Caco-2 (cell line): ENCODE measurements around the gene GLMP. TPM values are rescaled to one million over a fixed set of nuclear protein-coding genes. Genes with fewer than 3 reads are reported as not detected.
A peak's percentile ranks its signal among the peaks of the same experiment; 100 is the strongest.

Experiments used
- BruUV-seq: library from RNA; stranded (reverse); fragments of 400-500 nt; replicated peaks from 2 replicates; lab custom pipeline; 2021; lab: Mats Ljungman, UMichigan
- CTCF ChIA-PET: fragments of 300-600 bp; sonication (Branson Sonifier 250); formaldehyde crosslinking; loops from one replicate; lab custom pipeline; 2022; ENCODE audit warnings: antibody characterized with exemption; lab: Charles Lee
- POLR2A ChIA-PET: fragments of 300-600 bp; sonication (Branson Sonifier 250); formaldehyde crosslinking; loops from one replicate; lab custom pipeline; 2022; ENCODE audit warnings: antibody characterized with exemption; lab: Charles Lee
- DNase-seq, 2 experiments: peaks; one replicate each; pipeline versions ENCODE4 v3.0.0 to v3.0.0-alpha.2; 2020 to 2022
- H3K27me3 ChIP-seq: replicated peaks from 2 replicates; pipeline ENCODE4 v1.6.0; 2011; ENCODE audit warnings: low read length; ENCODE audit not compliant: control insufficient read depth, insufficient read depth
- H3K36me3 ChIP-seq: 2 replicates; pipeline ENCODE4 v1.5.1; 2011; ENCODE audit warnings: low read length; ENCODE audit not compliant: control insufficient read depth, insufficient read depth
- H3K4me1 ChIP-seq: fragments of 250-450 bp; sonication (Bioruptor Pico); 2 replicates; pipeline ENCODE4 v1.5.1; 2020; ENCODE audit warnings: mild to moderate bottlenecking
- H3K4me3 ChIP-seq: 2 replicates; pipeline ENCODE4 v1.5.1; 2011; ENCODE audit warnings: low read depth, mild to moderate bottlenecking, control low read depth, low read length
- H3K9me3 ChIP-seq: fragments of 250-450 bp; sonication (Bioruptor Pico); 2 replicates; pipeline ENCODE4 v1.5.1; 2020; ENCODE audit warnings: mild to moderate bottlenecking, moderate library complexity
- H3K27ac Mint-ChIP-seq: one replicate; pipeline ENCODE4 v1.8.0; 2022; ENCODE audit warnings: mixed read lengths; ENCODE audit not compliant: unreplicated experiment
- H3K27me3 Mint-ChIP-seq: one replicate; pipeline ENCODE4 v1.8.0; 2022; ENCODE audit warnings: mixed read lengths; ENCODE audit not compliant: insufficient read depth, unreplicated experiment
- H3K36me3 Mint-ChIP-seq: one replicate; pipeline ENCODE4 v1.8.0; 2022; ENCODE audit warnings: mild to moderate bottlenecking, mixed read lengths; ENCODE audit not compliant: insufficient read depth, unreplicated experiment
- H3K4me1 Mint-ChIP-seq: one replicate; pipeline ENCODE4 v1.8.0; 2022; ENCODE audit warnings: low read depth, mixed read lengths; ENCODE audit not compliant: unreplicated experiment
- H3K4me3 Mint-ChIP-seq: one replicate; pipeline ENCODE4 v1.8.0; 2022; ENCODE audit warnings: mild to moderate bottlenecking, moderate library complexity, mixed read lengths; ENCODE audit not compliant: unreplicated experiment
- H3K9me3 Mint-ChIP-seq: one replicate; pipeline ENCODE4 v1.8.0; 2022; ENCODE audit warnings: mixed read lengths; ENCODE audit not compliant: unreplicated experiment
- CTCF ChIP-seq, 2 experiments: fragments of 200-600 bp in 1 of 2; IDR thresholded peaks; 1 replicate in 1 of 2; 2 replicates in 1 of 2; pipeline versions ENCODE4 v1.5.1 to v1.8.0; 2011 to 2022; ENCODE audit warnings: antibody characterized with exemption in 1 of 2, control low read depth in 1 of 2, inconsistent platforms in 1 of 2, low read depth in 1 of 2, low read length in 1 of 2, mild to moderate bottlenecking in 1 of 2, moderate library complexity in 1 of 2; ENCODE audit not compliant: insufficient read depth in 1 of 2, severe bottlenecking in 1 of 2, unreplicated experiment in 1 of 2
- intact Hi-C: fragments of 100-400 bp; cut with micrococcal nuclease; formaldehyde crosslinking; loops from one replicate; pipeline ENCODE4 v1.10.0; 2022; ENCODE audit not compliant: unreplicated experiment
- total RNA-seq: library from RNA; stranded (reverse); gene quantifications from 2 replicates; pipeline ENCODE4 v1.2.3, GENCODE V29; 2022

GLMP gene
- total RNA-seq, 1 experiment from 2014 or later: 63.9 TPM

GRCh38 chr1:156293098-156293434 lies 2.4 kb downstream of the GLMP start:
- Mint-ChIP-seq H3K4me1 (peaks cover 20% of the 10 kb centered on the region), H3K36me3 (peaks cover 34% of the 10 kb centered on the region), H3K27me3 (no peaks in the 10 kb centered on the region), H3K27ac (peak overlapping the region; percentile 68), H3K9me3 (no peaks in the 10 kb centered on the region), H3K4me3 (no peak overlapping the region)
- Histone ChIP-seq H3K9me3 (no peaks in the 10 kb centered on the region), H3K36me3 (peaks cover 3% of the 10 kb centered on the region; the same call in 1 of the 2 replicates), H3K27me3 (no peaks in the 10 kb centered on the region), H3K4me3 (no peak overlapping the region), H3K4me1 (peaks cover 20% of the 10 kb centered on the region)
- intact Hi-C loops: no loop called here
- no peak for DNase-seq
- CTCF ChIA-PET: no interaction called here
- no TSS peak for BruUV-seq
- no peak for TF ChIP-seq CTCF (IDR thresholded peaks at IDR 0.05; ENCODE audit: insufficient read depth in 1 of 2, low read depth in 1 of 2, low read length in 1 of 2, severe bottlenecking in 1 of 2, unreplicated experiment in 1 of 2)
- POLR2A ChIA-PET: interaction anchor here (0.6 kb wide), 1 partner anchor 11 kb away, joined by 4 read pairs; no protein-coding TSS in a partner anchor

GRCh38 chr1:156291226-156292061 lies 4.0 kb downstream of the GLMP start:
- intact Hi-C loops: no loop called here
- peaks cover 20% of the 10 kb centered on the region for H3K4me1 ChIP-seq
- TF ChIP-seq CTCF (IDR thresholded peaks at IDR 0.05; ENCODE audit: insufficient read depth in 1 of 2, low read depth in 1 of 2, low read length in 1 of 2, severe bottlenecking in 1 of 2, unreplicated experiment in 1 of 2): no peak
- H3K27ac Mint-ChIP-seq: peak overlapping the region; percentile 68
- H3K27me3 Mint-ChIP-seq: no peaks in the 10 kb centered on the region
- H3K4me3 ChIP-seq: peak overlapping the region; percentile 41
- peak overlapping the region; percentile 78 for H3K4me3 Mint-ChIP-seq
- ChIA-PET POLR2A (interaction anchor here (1.1 to 1.2 kb wide), 2 partner anchors 8 to 9 kb away, joined by 3 to 4 read pairs; partner anchors contain the start of gene SMG5), CTCF (interaction anchor here (1.7 kb wide), 1 partner anchor 28 kb away, joined by 4 read pairs; no protein-coding TSS in a partner anchor)
- no peaks in the 10 kb centered on the region for H3K9me3 ChIP-seq
- peaks cover 20% of the 10 kb centered on the region for H3K4me1 Mint-ChIP-seq
- BruUV-seq: TSS peak; percentile 53
- no peaks in the 10 kb centered on the region for H3K9me3 Mint-ChIP-seq
- H3K36me3 ChIP-seq: peaks cover 3% of the 10 kb centered on the region; the same call in 1 of the 2 replicates
- peak; percentile 97 to 98 for DNase-seq
- peaks cover 34% of the 10 kb centered on the region for H3K36me3 Mint-ChIP-seq
- H3K27me3 ChIP-seq: no peaks in the 10 kb centered on the region

- peaks cover 3% of the 10 kb centered on the region; the same call in 1 of the 2 replicates for H3K36me3 ChIP-seq
- POLR2A ChIA-PET: no interaction called here
These were observed 5.6 kb downstream of the GLMP start for GRCh38 chr1:156289857-156290256.

More at GRCh38 chr1:156289857-156290256, 5.6 kb downstream of the GLMP start:
- peaks cover 22% of the 10 kb centered on the region for H3K4me1 ChIP-seq
- intact Hi-C loops: no loop called here
- no TSS peak for BruUV-seq
- no peak overlapping the region for H3K4me3 Mint-ChIP-seq
- no peaks in the 10 kb centered on the region for H3K9me3 Mint-ChIP-seq
- H3K27me3 Mint-ChIP-seq: no peaks in the 10 kb centered on the region
- no peak for TF ChIP-seq CTCF (IDR thresholded peaks at IDR 0.05; ENCODE audit: insufficient read depth in 1 of 2, low read depth in 1 of 2, low read length in 1 of 2, severe bottlenecking in 1 of 2, unreplicated experiment in 1 of 2)
- H3K36me3 Mint-ChIP-seq: peaks cover 26% of the 10 kb centered on the region
- H3K27me3 ChIP-seq: no peaks in the 10 kb centered on the region
- peaks cover 17% of the 10 kb centered on the region for H3K4me1 Mint-ChIP-seq
- CTCF ChIA-PET: no interaction called here
- H3K9me3 ChIP-seq: no peaks in the 10 kb centered on the region
- DNase-seq: no peak
- no peak overlapping the region for H3K27ac Mint-ChIP-seq
- H3K4me3 ChIP-seq: no peak overlapping the region
